ENCODE results near the gene MT1M. TPM values are rescaled to one million over a fixed set of nuclear protein-coding genes. Genes with fewer than 3 reads are reported as not detected.

Gene MT1M
- total RNA-seq, 1 experiment from 2014 or later, result 0.49 TPM

DNA sequence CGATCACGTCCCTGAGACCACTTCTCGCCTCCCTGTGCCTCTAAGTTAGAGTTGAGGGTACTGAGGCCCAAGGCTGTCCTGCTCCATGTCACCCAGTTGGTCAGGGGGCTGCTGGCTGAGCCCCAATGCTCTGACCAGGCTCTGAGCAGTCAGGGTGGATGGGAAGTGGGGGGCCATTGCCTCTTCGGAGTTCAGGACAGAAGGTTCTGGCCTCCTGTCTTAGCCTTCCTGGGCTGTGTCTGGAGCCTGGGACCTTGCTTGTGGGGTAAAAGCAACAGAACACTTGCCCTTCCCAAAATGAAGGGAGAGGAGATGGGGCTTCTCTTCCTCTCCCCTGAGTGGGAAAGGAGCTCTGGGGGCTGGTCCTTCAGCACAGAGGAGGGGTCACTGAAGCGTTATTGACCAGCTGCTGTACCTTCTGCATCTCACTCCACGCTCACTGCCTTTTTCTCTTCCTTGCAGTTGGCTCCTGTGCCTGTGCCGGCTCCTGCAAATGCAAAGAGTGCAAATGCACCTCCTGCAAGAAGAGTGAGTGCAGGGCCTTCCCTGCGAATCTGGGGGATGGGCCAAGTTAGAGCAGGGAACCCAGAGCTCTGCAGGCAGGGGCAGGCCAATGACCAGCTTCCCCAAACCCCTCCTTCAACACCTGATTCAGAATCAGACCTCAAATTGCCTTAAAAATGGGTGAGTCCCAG is 50.4 kb downstream of the MT1M start:
- H3K27ac ChIP-seq (ENCODE audit: low read depth, low read length, poor library complexity, severe bottlenecking), result no peak overlapping the region
- intact Hi-C loops (cut with micrococcal nuclease; ENCODE audit: unreplicated experiment), result loop anchor here (5.0 kb wide), 1 partner anchor 76 kb away; the partner anchor contains the start of gene MT2A
- CTCF ChIA-PET, result interaction anchor here (0.9 kb wide), 1 partner anchor 9 kb away, joined by 3 read pairs; no protein-coding TSS in a partner anchor

More for the DNA sequence above, 50.4 kb downstream of the MT1M start:
- DNase-seq (ENCODE audit: low spot score), result no peak
- no peaks in the 10 kb centered on the region for H3K9me3 ChIP-seq (ENCODE audit: low read depth, low read length, poor library complexity, severe bottlenecking)
- POLR2A ChIA-PET (ENCODE audit: low non-redundant PET), result no interaction called here
- H3K36me3 ChIP-seq (ENCODE audit: insufficient read depth, low read length, poor library complexity, severe bottlenecking), result no peaks in the 10 kb centered on the region
- no peaks in the 10 kb centered on the region for H3K27me3 ChIP-seq (replicated peaks; ENCODE audit: insufficient read depth, low read depth, low read length, poor library complexity)
- H3K4me3 ChIP-seq (ENCODE audit: low read depth, low read length, poor library complexity, severe bottlenecking), result peak overlapping the region; percentile 51
- TSS peak; percentile 90 for BruUV-seq (replicated peaks)
- H3K4me1 ChIP-seq (ENCODE audit: insufficient read depth, low read length, poor library complexity, severe bottlenecking), result no peaks in the 10 kb centered on the region
- no peak for TF ChIP-seq EZH2 (IDR thresholded peaks at IDR 0.05; ENCODE audit: borderline replicate concordance, low read depth, low read length, poor library complexity, severe bottlenecking)
- TF ChIP-seq, protein P1, sequence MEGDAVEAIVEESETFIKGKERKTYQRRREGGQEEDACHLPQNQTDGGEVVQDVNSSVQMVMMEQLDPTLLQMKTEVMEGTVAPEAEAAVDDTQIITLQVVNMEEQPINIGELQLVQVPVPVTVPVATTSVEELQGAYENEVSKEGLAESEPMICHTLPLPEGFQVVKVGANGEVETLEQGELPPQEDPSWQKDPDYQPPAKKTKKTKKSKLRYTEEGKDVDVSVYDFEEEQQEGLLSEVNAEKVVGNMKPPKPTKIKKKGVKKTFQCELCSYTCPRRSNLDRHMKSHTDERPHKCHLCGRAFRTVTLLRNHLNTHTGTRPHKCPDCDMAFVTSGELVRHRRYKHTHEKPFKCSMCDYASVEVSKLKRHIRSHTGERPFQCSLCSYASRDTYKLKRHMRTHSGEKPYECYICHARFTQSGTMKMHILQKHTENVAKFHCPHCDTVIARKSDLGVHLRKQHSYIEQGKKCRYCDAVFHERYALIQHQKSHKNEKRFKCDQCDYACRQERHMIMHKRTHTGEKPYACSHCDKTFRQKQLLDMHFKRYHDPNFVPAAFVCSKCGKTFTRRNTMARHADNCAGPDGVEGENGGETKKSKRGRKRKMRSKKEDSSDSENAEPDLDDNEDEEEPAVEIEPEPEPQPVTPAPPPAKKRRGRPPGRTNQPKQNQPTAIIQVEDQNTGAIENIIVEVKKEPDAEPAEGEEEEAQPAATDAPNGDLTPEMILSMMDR (conservative IDR thresholded peaks at IDR 0.05; ENCODE audit: low read depth, low read length), result no peak

Other genes starting within 250 kb of the MT1M start
- 48.1 and 51.3 TPM in 2 replicates for gene AMFR, start 207.1 kb upstream of the MT1M start, total RNA-seq (2021)
- gene NUDT21, start 181.3 kb upstream of the MT1M start, total RNA-seq (2021), result 220 and 231 TPM in 2 replicates
- gene OGFOD1, start 181.1 kb upstream of the MT1M start, total RNA-seq (2021), result 68.4 and 78.1 TPM in 2 replicates
- gene BBS2, start 112.6 kb upstream of the MT1M start, total RNA-seq (2021), result 19.4 and 22.1 TPM in 2 replicates
- not detected in 2 replicates for gene MT4, start 67.6 kb upstream of the MT1M start, total RNA-seq (2021)
- not detected in 2 replicates for gene MT3, start 43.1 kb upstream of the MT1M start, total RNA-seq (2021)
- 81.8 and 218 TPM in 2 replicates for gene MT2A, start 24.1 kb upstream of the MT1M start, total RNA-seq (2021)
- gene MT1E, start 6.9 kb upstream of the MT1M start, total RNA-seq (2021), result 21.6 and 50.6 TPM in 2 replicates
- not detected in 2 replicates for gene MT1A, start 6.0 kb downstream of the MT1M start, total RNA-seq (2021)
- gene MT1B, start 19.2 kb downstream of the MT1M start, total RNA-seq (2021), result not detected in 2 replicates
- 7.7 and 26.9 TPM in 2 replicates for gene MT1F, start 25.3 kb downstream of the MT1M start, total RNA-seq (2021)
- gene MT1G, start 35.4 kb downstream of the MT1M start, total RNA-seq (2021), result 10.8 and 48.8 TPM in 2 replicates
- 2.4 TPM in 1 of 2 replicates, not detected in the other for gene MT1H, start 37.2 kb downstream of the MT1M start, total RNA-seq (2021)
- 30.0 and 74.3 TPM in 2 replicates for gene MT1X, start 49.8 kb downstream of the MT1M start, total RNA-seq (2021)
- gene NUP93, start 97.5 kb downstream of the MT1M start, total RNA-seq (2021), result 153 and 155 TPM in 2 replicates
- gene SLC12A3, start 232.5 kb downstream of the MT1M start, total RNA-seq (2021), result not detected in 2 replicates